GM10847 (cell line): Measurements from ENCODE around the gene WAC.

Source experiments
- POLR2A ChIP-seq: IDR thresholded peaks from 2 replicates; pipeline ENCODE4 v1.6.1; 2011; ENCODE audit not compliant: insufficient read length; ENCODE audit errors: extremely low read depth

Gene WAC, protein sequence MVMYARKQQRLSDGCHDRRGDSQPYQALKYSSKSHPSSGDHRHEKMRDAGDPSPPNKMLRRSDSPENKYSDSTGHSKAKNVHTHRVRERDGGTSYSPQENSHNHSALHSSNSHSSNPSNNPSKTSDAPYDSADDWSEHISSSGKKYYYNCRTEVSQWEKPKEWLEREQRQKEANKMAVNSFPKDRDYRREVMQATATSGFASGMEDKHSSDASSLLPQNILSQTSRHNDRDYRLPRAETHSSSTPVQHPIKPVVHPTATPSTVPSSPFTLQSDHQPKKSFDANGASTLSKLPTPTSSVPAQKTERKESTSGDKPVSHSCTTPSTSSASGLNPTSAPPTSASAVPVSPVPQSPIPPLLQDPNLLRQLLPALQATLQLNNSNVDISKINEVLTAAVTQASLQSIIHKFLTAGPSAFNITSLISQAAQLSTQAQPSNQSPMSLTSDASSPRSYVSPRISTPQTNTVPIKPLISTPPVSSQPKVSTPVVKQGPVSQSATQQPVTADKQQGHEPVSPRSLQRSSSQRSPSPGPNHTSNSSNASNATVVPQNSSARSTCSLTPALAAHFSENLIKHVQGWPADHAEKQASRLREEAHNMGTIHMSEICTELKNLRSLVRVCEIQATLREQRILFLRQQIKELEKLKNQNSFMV

DNA sequence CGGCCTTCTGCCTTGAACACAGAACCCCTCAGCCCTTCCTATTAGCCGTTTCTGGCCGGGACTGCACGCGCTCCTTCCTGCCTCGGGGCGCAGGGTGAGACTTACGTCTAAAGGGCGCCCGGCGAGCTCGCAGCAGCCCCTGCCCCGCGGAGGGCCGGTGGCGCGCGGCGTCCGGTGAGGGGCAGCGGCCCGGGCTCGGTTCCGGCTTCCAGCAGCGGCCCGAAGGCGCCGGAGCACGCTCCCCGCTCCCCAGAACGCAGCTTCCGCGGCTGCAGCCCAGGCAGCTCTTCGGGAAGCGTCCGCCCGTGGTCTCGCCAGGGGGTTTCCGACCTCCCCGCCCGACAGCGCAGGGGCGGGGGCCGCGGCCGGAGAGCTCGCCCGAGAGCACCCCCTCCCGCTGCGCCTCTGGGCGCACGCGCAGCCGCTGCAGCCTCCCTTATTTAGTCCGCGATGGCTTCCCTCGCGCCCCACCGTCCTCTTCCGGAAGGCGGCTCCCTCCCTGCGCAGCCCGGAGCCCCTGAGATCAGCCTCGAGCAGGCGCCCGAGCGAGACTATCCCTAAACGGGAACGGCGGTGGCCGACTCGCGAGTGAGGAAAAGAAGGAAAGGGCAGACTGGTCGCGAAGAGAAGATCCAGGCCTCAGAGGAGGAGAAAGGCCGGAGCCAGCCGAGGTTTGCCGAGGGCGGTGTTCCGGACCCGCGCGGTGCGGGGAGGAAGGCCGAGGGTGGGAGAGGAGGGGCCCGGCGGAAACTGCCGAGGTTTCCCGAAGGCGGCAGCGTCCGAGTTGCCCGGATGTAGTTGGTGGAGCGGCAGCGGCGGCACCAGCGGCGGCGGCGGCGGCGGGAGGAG, at the start of gene WAC:
Gene WAC (plus strand): TSS at position 782 of the 849 bp plus-strand sequence. CDS start 462 bp downstream, outside the sequence.
- peak; percentile 77 for TF ChIP-seq POLR2A

DNA sequence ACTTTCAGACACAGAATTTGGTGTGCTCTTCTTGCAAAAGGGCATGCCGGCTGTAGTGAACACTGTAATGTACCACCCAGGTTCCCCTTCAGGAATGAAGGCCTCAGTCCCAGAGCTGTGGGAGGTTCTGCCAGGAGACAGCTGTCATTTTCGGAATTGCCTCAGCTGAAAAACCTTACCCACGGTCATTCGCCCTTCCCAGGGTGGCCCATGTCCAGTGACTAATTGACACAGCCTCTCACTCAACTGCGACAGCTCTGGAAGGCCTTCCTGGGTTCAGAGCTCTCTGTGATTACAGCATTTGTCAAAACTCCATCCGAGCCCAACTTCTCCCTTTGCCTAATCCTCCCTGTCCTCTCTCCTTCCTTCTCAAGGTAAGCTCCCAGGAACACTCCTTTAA, 43.7 kb upstream of the WAC start:
- no peak for TF ChIP-seq POLR2A

DNA sequence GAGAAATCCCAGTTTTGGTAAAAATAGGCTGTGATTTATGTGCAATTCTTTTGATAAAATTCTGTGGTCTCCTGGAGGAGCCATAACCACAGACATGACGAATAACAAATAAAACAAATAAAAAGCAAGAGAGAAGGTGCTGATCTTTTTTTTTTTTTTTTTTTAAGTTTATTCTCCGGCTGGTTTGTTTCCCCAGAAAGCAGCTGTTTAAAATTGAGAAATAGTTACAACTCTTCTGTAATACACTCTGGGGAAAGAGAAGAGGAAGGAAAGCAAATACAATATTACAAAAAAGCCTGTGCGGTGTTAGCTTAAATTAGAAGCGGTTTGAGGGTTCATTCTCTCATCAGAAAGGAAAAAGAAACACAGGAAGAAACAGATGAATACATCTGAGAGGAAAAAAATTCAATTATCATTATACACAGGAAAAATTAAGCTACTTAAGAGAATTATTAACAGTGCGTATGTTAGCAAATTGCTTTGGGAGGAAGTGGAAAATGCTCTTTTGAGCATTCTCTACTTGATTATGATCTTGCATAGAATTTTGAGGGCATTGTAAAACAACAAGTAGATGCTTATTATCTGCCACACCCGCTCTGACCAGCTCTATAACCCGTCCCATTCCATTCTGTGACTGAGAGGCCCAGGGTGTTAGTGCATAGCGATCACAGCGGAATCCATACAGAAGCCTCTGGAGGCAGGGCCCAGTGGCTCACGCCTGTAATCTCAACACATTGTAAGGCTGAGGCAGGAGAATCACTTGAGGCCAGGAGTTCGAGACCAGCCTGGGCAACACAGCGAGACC, 40.6 kb upstream of the WAC start:
- TF ChIP-seq POLR2A: no peak

DNA sequence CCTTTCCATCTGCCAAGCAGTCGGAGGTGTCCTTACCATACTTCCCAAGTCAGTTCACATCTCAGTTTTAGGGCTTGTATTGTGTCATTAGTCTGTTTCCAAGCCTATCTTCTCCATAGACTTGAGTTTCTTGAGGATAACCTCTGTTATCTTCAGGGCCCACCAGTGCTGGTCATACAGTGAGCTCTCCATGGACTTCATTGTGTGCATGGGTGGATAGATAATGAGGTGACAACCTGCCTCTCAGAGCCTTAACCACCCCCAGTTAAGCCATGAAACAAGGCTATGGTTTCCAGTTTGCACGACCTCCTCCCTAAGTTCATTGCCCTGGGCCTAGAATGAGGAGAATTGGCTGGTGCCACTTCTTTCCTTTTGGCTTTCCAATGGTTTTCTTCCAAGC, 38.5 kb upstream of the WAC start:
- TF ChIP-seq POLR2A: no peak

DNA sequence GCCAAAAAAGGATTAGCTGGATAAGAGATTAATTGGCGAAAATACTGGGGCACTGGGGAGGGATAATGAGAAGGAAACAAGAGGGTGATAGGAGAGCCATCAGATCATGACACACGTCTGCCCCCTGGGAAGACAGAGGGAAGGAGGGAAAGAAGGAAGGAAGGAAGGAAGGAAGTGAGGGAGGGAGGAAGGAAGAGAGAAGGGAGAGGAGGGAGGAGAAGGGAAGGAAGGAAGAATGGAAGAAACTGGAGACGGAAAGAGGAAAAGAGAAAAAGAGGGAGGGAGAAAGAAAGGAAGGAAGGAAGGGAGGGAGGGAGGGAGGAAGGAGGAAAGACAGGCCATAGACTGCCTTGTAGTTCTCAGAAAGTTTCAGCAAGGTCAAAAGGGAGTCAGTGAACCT, 37.8 kb upstream of the WAC start:
- no peak for TF ChIP-seq POLR2A

DNA sequence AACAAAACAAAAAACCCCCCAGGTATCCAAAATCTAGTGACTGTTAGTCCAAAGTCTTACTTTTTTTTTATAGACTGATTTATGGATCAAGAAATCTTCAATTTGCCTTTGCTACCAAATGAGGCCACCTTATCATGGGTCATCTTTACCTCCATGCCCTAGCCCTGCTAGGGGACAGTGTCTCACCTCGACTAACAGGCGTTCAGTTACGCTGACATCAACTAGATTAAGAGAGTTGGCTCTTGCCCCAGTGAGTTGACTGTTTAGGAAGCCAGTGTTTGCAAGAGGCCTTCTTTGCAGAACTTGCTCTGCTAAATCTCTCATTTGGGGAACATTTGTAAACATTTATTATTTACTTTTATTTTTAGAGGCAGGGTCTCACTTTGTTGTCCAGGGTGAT, 36.9 kb upstream of the WAC start:
- TF ChIP-seq POLR2A: no peak

DNA sequence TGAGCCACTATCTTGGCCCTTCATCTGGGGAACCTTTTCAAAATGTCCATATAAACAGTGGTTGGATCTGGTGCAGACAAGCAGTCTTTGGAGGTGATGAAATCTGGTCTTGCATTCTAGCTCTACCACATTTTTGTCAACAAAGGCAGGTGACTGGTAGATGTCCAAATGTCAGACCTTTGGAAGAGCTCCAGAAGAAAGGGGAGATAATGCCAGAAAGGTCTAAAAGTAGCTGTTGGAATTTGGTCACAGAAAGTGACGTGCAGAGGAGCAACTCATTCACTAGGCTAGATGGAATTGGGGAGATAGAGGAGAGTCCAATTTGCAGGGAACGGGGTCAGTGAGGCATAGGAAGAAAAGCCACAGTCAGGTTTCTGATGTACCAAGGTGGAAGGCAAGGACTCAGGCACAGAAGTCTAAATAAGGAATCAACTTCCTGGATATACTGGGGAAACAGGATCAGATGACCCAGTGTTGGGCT, 36.4 kb upstream of the WAC start:
- no peak for TF ChIP-seq POLR2A

DNA sequence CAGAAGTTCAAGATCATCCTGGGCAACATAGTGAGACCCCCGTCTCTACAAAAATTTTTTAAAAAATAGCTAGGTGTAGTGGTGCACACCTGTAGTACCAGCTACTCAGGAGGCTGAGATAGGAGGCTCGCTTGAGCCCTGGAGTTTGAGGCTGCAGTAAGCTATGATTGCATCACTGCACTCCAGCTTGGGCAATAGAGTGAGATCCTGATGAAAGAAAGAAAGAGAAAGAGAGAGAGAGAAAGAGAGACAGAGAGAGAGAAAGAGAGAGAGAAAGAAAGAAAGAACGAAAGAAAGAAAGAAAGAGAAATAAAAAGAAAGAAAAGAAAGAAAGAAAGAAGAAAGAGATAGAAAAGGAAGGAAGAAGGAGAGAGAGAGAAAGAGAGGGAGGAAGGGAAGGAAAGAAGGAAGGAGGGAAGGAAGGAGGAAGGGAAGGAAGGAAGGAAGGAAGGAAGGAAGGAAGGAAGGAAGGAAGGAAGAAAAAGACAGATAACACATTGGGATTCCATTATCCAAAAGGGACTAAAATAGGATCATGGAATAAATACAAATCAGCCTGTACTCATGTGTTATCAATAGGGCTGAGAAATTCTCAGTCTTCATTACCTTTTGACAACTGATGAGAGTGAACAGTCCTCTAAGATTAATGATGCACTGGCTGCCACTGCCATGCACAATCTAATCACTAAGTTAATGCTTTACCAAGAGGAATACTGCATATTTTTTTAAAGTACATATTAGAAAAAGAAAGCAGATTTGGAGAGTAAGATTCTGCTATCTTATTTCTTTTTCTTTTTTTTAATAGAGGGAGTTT, 35.4 kb upstream of the WAC start:
- TF ChIP-seq POLR2A: no peak

DNA sequence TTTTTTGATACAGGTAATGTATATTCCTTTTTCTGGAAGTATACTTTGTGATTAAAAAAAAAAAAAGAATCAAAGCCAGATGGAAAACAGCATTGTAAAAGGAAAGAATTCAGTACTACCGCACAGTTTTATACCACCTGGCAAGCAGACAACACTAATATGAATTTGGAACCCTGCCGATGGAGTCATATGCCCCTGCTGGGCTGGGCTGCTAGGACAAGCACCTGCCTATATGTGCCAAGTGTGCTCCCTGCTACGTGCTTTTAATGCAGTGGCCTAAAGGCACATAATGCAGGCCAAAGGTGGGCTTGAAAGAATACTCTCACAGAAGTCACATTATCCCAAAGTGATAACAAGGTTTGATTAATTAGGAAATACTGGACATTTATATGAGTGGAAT, 29.8 kb upstream of the WAC start:
- TF ChIP-seq POLR2A: no peak

DNA sequence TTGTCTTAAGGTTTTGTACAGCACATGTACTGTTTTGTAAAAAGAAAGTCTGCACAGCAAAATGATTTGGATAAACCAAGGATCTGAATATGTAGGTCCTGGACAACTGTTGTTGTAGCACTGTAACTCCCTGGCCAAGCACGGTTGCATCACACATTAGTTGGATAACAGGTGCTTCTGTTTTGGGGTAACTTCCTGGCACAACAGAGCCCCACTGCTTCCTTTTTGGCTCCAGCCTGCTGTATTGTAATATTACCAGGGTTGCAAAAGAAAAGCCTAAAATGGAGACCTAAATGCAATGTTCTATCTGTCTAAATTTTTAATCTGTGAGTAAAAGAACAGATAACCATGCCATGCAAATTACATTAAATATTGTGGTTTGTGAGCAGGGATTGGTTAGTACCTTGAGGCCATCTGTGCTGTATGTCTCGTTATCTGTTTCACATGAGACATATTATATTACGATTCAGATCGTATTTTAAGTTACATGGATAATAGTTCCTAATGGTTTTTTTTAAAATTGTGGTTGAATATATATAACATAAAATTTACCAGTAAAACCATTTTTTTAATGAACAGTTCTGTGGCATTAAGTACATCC, 27.5 kb upstream of the WAC start:
- no peak for TF ChIP-seq POLR2A

DNA sequence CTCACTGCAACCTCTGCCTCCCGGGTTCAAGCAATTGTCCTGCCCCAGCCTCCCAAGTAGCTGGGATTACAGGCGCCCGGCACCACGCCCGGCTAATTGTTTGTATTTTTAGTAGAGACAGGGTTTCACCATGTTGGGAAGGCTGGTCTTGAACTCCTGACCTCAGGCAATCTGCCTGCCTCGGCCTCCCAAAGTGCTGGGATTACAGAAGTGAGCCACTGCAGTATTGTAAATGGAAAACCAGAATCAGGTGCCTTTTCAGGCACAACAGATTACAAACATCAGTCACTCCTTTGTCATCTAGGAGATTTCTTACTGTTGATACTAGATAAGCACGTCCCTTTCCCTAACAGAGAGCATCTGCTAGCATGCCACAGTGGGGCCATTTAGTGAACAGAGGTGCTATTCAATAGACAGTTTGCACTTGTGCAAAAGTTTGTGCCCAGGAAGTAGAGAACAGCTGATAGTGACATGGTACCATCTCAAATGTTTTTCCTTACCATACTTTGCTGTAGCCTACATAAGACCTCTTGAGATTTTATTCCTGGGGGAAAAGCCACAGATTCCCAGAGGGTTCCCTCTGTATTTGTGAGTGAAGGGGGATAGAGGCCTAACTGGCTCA, 24.5 kb upstream of the WAC start:
- no peak for TF ChIP-seq POLR2A

DNA sequence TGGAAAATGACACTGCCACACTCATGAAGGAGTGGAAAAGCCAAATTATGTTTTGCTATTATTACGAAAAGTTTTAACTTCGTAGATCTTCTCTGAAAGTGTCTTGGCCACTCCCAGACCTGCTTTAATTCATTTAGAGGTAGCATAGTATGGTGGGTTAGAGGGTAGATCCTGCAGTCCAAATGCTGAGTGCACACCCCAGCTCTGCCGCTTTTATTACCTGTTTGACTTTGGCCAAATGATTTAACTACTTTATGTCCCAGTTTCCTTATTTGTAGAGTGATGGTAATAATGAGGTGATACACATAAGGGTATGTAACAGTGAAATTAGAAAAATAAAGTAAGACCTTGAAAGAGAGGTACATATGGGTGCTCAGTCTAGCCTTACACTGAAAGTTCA, 23.6 kb upstream of the WAC start:
- no peak for TF ChIP-seq POLR2A

DNA sequence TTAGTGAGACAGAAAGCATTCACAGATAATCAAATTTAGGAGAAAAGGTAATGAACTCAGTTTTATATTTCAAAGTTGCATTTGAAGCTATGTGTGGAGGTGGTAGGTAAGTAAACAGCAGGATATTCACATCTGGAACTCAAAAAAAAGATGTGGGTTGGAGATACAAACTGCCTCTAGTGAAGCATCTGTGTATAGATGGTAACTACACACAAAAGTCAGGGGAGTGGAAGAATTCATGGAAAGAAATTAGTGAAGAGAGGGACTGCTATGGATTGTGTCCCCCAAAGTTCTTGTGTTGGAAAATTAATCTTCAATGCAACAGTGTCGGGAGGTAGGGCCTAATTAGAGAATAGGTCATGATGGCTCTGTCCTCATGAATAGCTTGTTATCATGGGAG, 18.3 kb upstream of the WAC start:
- TF ChIP-seq POLR2A: no peak
